Measurements from ENCODE around the gene IFT88.
"Not testable (repeated sequence)": the region's sequence is repeated elsewhere in the genome, so short reads cannot be mapped to it uniquely, and the experiment has no call there.

Gene IFT88

DNA sequence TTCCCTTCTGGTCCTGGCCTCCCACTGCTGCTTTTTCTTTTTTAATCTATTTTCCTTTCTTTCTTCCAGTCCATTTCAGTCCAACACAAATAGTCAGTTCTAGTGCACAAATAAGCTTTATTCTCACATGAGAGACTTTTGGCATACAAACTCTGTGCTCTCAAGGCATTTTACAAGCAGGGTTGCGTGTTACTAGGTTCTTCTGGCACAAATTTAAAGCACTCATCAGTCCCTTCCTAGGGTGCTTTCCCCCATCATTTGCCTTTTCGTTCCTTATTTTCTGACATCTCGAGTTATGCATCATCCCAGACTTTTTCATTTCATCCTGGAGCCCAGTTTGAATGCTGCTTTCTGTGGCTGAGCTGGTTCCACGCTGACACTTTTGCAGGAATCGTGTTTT lies 106.8 kb downstream of the IFT88 start:
- no peak for DNase-seq
- in situ Hi-C loops (cut with HindIII; ENCODE audit: low pct_ligation_motif_present, low pct_unique_long_range_greater_than_20kb, low sequenced_read_pairs), result no loop called here

DNA sequence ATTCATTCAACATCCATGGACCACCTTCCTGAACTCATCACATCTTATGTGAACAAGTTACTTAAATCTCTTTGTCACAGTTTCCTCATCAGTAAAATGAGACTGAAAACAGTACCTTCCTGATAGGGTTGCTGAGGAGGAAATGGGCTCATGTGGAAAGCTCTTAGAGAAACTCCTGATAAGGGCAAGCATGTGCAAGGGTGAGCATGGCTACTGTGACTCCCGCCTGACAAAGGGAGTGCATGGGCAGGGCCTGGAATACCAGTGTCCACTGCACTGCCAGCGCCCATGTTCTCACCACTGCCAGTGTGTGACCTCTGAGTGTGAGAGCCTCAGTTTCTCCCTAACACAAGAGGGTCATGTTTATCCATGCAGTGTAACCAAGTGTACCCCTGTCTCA lies 109.3 kb downstream of the IFT88 start:
- no peak for DNase-seq
- in situ Hi-C loops (cut with HindIII; ENCODE audit: low pct_ligation_motif_present, low pct_unique_long_range_greater_than_20kb, low sequenced_read_pairs), result no loop called here

- DNase-seq; in situ Hi-C loops (cut with HindIII; ENCODE audit: low pct_ligation_motif_present, low pct_unique_long_range_greater_than_20kb, low sequenced_read_pairs): not testable (repeated sequence)
Observed at GRCh38 chr13:20678606-20679005, 111.6 kb downstream of the IFT88 start.

- DNase-seq, result no peak
- in situ Hi-C loops (cut with HindIII; ENCODE audit: low pct_ligation_motif_present, low pct_unique_long_range_greater_than_20kb, low sequenced_read_pairs), result no loop called here
Observed at GRCh38 chr13:20679879-20680278, 112.9 kb downstream of the IFT88 start.

- in situ Hi-C loops (cut with HindIII; ENCODE audit: low pct_ligation_motif_present, low pct_unique_long_range_greater_than_20kb, low sequenced_read_pairs), result no loop called here
- no peak for DNase-seq
Observed at GRCh38 chr13:20680416-20681080, 113.6 kb downstream of the IFT88 start.

GRCh38 chr13:20681481-20681880 lies 114.5 kb downstream of the IFT88 start:
- in situ Hi-C loops (cut with HindIII; ENCODE audit: low pct_ligation_motif_present, low pct_unique_long_range_greater_than_20kb, low sequenced_read_pairs); DNase-seq: not testable (repeated sequence)

GRCh38 chr13:20682061-20682460 lies 115.1 kb downstream of the IFT88 start:
- in situ Hi-C loops (cut with HindIII; ENCODE audit: low pct_ligation_motif_present, low pct_unique_long_range_greater_than_20kb, low sequenced_read_pairs), result no loop called here
- DNase-seq, result no peak

DNA sequence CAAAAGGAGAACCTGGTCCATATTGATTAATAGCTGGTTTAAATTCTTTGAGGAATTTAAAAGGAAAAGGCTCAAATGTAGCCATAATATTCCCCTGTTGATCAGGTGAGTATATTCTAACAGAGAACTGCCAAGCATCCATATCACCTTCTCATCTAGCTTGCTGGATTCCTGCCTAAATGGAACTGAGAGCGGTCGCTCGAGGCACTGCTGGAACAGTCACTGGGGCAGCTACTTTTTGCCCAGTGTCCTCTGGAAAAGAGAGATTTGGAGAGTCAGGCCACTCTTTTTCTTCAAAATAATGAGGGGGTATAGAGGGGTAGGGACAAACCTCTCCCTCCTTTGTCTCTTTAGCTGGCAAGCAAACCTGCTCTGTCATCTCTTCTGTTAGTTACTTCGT lies 117.1 kb downstream of the IFT88 start:
- DNase-seq, result no peak
- in situ Hi-C loops (cut with HindIII; ENCODE audit: low pct_ligation_motif_present, low pct_unique_long_range_greater_than_20kb, low sequenced_read_pairs), result no loop called here

DNA sequence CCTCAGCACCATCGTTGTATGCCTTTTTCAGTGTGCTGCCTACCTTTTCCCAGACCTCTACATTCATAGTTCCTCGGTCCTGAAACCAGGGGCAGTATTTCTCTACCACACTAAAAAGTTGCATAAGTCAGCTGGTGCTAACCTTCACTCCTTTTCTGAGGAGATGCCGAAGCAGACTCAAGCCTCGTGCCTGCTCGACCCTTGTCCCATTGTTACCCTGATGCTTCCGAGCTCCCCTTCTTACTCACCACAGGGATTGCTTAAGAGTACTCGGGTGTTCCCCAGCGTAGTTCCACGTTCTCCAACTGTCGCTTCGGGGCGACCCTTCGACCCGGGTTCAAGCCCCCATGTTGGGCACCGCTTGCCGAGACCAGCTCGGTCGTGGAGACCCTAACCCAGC lies 117.6 kb downstream of the IFT88 start:
- in situ Hi-C loops (cut with HindIII; ENCODE audit: low pct_ligation_motif_present, low pct_unique_long_range_greater_than_20kb, low sequenced_read_pairs), result no loop called here
- DNase-seq, result no peak

- no peak for DNase-seq
- in situ Hi-C loops (cut with HindIII; ENCODE audit: low pct_ligation_motif_present, low pct_unique_long_range_greater_than_20kb, low sequenced_read_pairs), result no loop called here
Observed at GRCh38 chr13:20685092-20685491, 118.1 kb downstream of the IFT88 start.

GRCh38 chr13:20686167-20686566 lies 119.2 kb downstream of the IFT88 start:
- DNase-seq, result no peak
- in situ Hi-C loops (cut with HindIII; ENCODE audit: low pct_ligation_motif_present, low pct_unique_long_range_greater_than_20kb, low sequenced_read_pairs), result no loop called here

- in situ Hi-C loops (cut with HindIII; ENCODE audit: low pct_ligation_motif_present, low pct_unique_long_range_greater_than_20kb, low sequenced_read_pairs), result no loop called here
- DNase-seq, result no peak
Observed at GRCh38 chr13:20686863-20687579, 120.1 kb downstream of the IFT88 start.

DNA sequence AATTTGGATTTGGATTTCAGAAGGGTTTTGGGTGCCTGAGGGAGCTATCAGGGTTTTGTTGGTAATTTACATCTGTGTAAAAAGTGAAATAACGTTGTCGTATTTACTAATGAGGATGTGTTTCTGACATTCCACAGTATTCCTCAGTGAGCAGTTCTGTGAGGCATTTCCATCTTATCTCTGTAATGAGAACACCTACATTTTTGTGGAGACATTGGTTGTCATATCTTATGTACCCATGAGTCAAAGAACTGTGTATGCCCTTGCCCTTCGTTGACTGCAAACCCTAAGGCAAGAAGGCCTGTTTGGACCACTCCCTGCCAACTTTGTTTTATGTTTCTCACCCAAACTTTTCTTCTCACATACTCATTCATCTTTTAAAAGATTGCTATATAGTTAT lies 122.3 kb downstream of the IFT88 start:
- no peak for DNase-seq

DNA sequence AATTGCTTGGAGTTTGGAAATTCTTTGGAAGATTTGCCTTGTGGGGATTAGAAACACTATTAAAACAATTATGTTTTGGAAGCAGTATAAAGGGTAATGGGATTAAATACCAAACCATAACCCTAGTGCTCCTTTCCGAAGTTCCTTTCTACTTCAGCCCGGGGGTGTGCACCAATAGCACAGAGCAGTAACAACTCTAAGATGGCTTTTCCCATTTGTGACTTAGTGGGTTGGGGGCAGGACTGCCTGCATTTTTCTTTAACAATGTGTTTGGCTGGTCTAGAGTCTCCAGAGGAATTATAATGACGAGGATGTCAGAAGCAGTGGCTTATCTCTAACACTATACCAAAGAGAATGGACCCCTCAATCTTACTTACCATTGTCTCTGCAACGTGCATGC lies 124.7 kb downstream of the IFT88 start:
- no peak for DNase-seq
- in situ Hi-C loops (cut with HindIII; ENCODE audit: low pct_ligation_motif_present, low pct_unique_long_range_greater_than_20kb, low sequenced_read_pairs), result no loop called here

More for the DNA sequence above, 122.3 kb downstream of the IFT88 start:
- in situ Hi-C loops (cut with HindIII; ENCODE audit: low pct_ligation_motif_present, low pct_unique_long_range_greater_than_20kb, low sequenced_read_pairs), result no loop called here

GRCh38 chr13:20696073-20696472 lies 129.1 kb downstream of the IFT88 start:
- no peak for DNase-seq
- in situ Hi-C loops (cut with HindIII; ENCODE audit: low pct_ligation_motif_present, low pct_unique_long_range_greater_than_20kb, low sequenced_read_pairs), result no loop called here

GRCh38 chr13:20699715-20700114 lies 132.8 kb downstream of the IFT88 start:
- in situ Hi-C loops (cut with HindIII; ENCODE audit: low pct_ligation_motif_present, low pct_unique_long_range_greater_than_20kb, low sequenced_read_pairs), result no loop called here
- no peak for DNase-seq

DNA sequence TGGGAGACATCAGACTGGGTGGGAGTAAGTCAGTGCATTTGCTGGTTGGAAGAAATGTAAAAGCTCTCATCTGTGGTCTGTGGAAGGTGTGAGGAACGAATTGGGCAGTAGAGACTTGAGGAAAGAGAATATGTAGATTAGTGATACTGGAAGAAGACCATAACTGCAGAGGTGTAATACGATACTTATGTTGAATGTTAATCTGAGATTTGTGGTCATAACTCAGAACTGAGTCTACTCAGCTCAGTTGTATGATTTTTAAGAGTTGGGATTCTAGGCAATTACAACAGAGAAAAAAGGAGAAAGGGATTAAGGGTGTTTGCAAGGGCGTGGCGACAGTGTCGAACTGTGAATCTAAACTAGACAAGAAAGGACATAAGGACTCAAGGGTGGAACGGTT lies 133.3 kb downstream of the IFT88 start:
- in situ Hi-C loops (cut with HindIII; ENCODE audit: low pct_ligation_motif_present, low pct_unique_long_range_greater_than_20kb, low sequenced_read_pairs), result no loop called here
- DNase-seq, result no peak

- DNase-seq, result no peak
- in situ Hi-C loops (cut with HindIII; ENCODE audit: low pct_ligation_motif_present, low pct_unique_long_range_greater_than_20kb, low sequenced_read_pairs), result no loop called here
Observed at GRCh38 chr13:20701461-20701860, 134.5 kb downstream of the IFT88 start.

GRCh38 chr13:20702530-20702914 lies 135.6 kb downstream of the IFT88 start:
- DNase-seq, result no peak
- in situ Hi-C loops (cut with HindIII; ENCODE audit: low pct_ligation_motif_present, low pct_unique_long_range_greater_than_20kb, low sequenced_read_pairs), result no loop called here
